GM18502 (cell line): ENCODE measurements around the gene SLC2A11.
"Not testable (repeated sequence)": the region's sequence is repeated elsewhere in the genome, so short reads cannot be mapped to it uniquely, and the experiment has no call there.

ENCODE experiments used
- ATAC-seq: cut with Tn5 transposase; IDR thresholded peaks from one replicate; pipeline ENCODE4 v1.9.1; 2021; ENCODE audit warnings: mild to moderate bottlenecking; ENCODE audit not compliant: unreplicated experiment, poor library complexity

SLC2A11 gene

DNA sequence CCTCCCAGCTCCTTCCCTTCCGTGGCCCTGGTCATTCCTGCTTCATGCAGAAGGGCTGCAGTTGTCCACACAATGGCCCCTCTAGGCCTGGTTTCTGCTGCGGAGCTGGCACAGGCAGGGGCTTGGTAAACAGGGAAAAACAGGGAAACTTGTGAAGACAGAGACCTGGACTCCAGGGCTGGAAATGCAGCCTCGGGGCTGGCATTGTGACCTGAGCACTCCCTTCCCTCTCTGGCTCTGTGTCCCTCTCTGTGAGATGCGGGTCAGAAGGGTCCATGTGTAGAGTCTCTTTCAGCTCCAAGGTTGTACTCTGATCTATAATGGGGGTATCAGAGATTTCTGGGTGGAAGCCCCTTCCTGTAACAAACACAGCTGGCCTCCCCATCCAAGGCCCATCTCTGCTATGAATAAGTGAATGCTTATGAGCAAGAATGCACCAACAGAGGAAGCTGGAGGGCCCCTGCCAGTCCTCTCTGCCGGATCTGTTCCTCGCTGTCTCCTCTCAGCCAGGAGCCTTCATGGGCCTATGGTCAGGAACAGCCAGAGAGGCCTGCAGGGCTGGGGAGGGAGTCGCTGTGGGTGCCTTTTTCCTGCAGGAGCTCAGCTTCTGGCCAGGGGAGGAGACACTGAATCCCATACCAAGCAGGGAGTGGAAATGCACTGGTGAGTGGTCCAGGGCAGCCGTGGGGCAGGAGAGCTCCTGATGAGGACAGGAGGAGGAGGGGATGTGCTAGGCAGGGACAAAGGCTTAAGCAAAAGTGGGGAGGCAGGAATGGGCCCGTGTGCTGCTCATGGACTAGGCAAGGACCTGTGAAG, 12.2 kb upstream of the SLC2A11 start:
- no peak for ATAC-seq

DNA sequence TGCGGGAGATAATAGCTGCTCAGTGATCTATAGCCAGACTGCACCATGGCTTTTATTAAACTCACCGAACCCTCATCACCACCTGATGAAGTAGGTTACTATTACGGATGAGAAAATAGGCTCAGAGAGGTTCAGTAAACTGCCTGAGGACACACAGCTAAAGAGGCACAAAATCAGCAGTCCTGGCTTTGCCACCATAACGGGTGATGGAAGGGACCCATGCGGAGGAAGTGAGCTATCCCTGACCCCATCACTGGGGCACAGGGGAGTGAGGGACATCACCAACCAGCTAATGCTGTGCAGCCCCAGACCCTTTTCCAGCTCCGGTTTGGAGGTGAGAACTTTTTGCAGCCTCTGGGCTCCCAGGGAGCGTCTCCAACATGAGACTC, 11.6 kb upstream of the SLC2A11 start:
- no peak for ATAC-seq

- ATAC-seq: no peak
Measured at GRCh38 chr22:23847310-23847920, 10.3 kb upstream of the SLC2A11 start.

GRCh38 chr22:23847991-23848864, 9.4 kb upstream of the SLC2A11 start:
- no peak for ATAC-seq

DNA sequence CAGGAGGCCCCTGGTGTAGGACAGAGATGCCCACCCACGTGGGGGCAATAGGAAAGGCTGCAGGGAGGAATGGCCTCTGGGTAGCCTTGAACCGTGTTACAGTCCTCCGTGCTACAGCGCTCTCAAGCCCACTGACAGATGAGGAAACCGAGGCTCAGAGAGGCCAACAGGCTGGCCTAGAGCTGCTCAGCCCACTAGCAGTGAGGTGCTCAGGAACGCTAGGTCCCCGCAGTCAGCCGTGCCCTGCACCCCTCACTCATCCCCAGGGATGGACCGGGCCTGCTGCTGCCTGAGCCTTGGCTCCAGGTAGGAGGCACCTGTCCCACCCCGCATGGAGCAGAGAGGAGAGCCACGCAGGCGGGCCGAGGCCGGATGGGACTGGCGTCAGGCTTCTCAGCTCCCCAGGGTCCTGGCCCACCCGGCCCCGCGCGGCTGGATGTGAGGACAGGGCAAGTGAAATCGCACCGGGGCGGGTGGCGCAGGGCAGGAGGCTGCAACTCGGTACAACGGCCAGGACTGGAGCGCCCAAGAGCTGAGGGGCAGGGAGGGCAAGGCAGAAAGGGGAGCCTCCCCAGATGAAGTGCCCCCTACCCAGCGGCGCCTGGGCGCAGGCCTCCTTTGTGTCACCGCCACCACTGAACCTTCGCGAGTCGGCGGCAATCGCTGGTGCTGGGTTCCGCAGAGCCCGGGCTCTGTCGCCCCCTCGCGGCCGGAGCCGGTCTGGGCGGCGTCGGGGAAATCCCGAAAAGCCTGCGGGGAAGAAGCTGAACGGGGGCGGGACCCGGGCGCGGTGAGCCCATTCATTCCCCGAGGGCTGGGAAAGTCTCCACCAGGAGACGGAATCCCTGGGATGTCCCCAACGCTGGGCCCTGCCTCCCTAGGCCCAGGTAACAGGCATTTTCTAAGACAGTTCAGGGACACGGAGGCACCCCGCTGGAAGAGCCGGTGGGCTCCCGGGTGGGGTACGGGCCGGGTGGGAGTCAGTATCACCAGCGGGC, 8.4 kb upstream of the SLC2A11 start:
- ATAC-seq: no peak

- peak; percentile 47 for ATAC-seq
Measured at GRCh38 chr22:23850136-23850611, 7.5 kb upstream of the SLC2A11 start.

DNA sequence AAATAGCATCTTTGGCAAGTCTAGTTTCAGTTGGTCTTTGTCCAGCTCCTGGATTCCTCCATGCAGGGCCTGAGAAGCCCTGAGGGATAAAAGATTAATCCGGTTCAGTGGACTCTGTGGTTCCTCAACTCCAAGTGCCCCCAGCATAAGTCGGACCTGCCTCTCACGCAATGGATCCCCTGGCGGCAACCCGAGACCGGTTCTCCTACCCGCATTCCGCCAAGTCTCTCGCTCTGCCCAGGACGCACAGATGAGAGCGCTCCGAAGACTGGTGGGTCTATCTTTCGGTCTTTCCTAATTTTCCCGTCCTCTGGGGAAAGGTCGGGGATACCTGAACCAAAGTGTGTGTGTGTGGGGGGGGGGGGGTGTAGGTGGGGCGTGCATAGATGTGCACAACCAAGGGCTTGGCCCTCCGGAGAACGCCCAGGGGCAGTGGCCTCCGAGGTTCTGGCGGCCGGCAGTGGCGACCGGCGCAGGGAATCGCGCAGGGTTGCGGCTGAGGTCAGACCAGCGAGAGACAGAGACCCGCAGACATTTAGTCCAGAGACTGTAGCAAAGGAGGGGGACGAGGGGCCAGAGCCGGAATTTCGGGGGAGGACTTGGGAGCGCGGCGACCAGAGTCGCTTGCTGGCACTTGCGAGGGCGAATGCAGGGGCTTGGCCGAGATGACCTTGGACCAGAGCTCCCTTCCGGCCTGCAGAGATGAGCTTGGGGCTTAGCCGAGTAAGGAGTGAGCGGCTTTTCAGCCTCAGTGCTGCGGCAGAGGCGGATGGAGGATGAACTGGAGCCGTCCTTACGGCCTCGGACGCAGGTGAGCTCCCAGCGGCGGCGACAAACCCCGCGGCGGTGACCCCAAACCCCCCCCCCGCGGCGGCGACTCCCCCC, 712 bp upstream of the SLC2A11 start:
- peak; percentile 49 for ATAC-seq

- no peak for ATAC-seq
Measured at GRCh38 chr22:23858484-23858815, 775 bp downstream of the SLC2A11 start.

- ATAC-seq: no peak
Measured at GRCh38 chr22:23859201-23859600, 1.5 kb downstream of the SLC2A11 start.

- not testable (repeated sequence) for ATAC-seq
Measured at GRCh38 chr22:23860187-23860586, 2.5 kb downstream of the SLC2A11 start.

GRCh38 chr22:23862103-23862502, 4.4 kb downstream of the SLC2A11 start:
- no peak for ATAC-seq

GRCh38 chr22:23864499-23865154, 7.0 kb downstream of the SLC2A11 start:
- not testable (repeated sequence) for ATAC-seq

GRCh38 chr22:23868580-23868979, 10.9 kb downstream of the SLC2A11 start:
- ATAC-seq: no peak

- ATAC-seq: no peak
Measured at GRCh38 chr22:23874871-23875270, 17.2 kb downstream of the SLC2A11 start.

- no peak for ATAC-seq
Measured at GRCh38 chr22:23875801-23876200, 18.1 kb downstream of the SLC2A11 start.

DNA sequence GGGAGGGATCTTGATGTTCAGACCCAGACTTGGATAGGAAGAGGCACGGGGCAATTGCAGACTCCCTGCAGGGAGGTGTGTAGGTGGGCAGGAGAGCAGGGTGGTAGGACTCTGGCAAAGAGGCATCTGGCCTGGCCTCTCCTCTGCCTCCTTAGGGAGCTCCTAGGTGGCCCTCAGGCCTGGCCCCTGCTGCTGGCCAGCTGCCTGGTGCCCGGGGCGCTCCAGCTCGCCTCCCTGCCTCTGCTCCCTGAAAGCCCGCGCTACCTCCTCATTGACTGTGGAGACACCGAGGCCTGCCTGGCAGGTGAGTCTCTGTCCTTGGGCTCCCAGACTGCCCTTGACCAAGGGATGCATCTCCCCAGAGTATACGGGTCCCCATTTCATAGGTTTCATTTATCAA, 19.9 kb downstream of the SLC2A11 start:
- ATAC-seq: no peak

DNA sequence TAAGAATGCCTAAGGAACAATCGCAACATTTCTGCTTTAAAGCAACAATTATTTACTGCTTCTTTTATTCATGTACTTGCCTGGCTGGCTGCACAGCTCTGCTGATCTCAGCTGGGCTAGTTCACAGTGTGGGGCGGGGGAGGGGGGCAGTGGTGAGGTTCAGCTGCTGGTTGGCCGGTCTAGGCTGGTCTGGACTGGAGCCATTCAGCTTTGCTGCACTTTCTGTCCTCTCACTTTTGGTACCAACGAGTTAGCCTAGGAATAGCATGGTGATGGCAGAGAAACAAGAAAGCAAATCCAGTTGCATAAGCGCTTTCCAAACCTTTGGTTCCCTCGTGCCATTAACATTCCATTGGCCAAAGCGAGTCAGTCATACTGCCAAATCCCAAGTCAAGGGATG, 20.5 kb downstream of the SLC2A11 start:
- ATAC-seq: no peak

- ATAC-seq: no peak
Measured at GRCh38 chr22:23882370-23882769, 24.7 kb downstream of the SLC2A11 start.
